GM19438 (cell line): ENCODE measurements around the gene MRPS10.

Source experiments
- ATAC-seq: cut with Tn5 transposase; IDR thresholded peaks from one replicate; pipeline ENCODE4 v1.9.1; 2021; ENCODE audit warnings: low read depth; ENCODE audit not compliant: unreplicated experiment

MRPS10 gene

DNA sequence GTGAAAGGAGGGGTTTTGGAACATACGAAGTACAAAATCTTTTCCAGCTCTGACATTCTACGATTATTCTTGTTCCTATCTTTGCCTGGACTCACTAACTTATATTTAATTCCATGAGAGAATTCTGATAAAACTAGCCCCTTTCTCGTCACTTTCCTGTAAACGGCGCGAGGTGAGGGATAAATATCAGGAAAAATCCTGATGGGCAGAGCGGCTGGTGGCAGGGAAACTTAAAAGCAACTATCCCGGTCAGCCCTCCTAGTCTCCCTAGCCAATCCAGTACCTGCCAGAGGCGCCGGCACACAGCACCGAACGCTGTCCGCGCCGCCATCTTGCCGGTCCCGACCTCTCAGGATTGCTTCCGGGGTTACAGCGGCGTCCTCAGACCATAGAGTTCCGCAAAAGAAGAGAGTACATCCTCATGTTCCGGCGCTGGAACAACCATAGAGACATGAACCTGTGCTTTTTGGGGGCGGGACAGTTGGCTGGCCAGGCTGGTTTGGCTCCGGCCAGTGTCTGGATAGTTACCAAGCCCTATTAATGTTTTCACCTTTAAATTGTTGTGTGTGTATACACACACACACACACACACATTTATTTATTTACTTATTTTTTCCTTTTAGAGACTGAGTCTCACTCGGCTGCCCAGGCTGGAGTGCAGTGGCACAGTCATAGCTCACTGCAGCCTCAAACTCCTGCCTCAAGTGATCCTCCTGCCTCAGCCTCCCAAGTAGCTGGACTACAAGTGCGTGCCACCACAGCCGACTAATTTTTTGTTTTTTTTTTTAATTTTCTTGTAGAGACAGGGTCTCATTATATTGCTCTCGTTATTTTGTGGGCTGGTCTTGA, at the start of gene MRPS10:
Gene MRPS10 (minus strand): TSS at position 343 of the 849 bp plus-strand sequence. CDS start 12 bp downstream, at position 331.
- ATAC-seq, result peak; percentile 94

GRCh38 chr6:42266538-42266937, 48.9 kb upstream of the MRPS10 start:
- no peak for ATAC-seq

GRCh38 chr6:42264852-42265390, 47.3 kb upstream of the MRPS10 start:
- no peak for ATAC-seq

- no peak for ATAC-seq
These were observed 46.6 kb upstream of the MRPS10 start for GRCh38 chr6:42264162-42264851.

DNA sequence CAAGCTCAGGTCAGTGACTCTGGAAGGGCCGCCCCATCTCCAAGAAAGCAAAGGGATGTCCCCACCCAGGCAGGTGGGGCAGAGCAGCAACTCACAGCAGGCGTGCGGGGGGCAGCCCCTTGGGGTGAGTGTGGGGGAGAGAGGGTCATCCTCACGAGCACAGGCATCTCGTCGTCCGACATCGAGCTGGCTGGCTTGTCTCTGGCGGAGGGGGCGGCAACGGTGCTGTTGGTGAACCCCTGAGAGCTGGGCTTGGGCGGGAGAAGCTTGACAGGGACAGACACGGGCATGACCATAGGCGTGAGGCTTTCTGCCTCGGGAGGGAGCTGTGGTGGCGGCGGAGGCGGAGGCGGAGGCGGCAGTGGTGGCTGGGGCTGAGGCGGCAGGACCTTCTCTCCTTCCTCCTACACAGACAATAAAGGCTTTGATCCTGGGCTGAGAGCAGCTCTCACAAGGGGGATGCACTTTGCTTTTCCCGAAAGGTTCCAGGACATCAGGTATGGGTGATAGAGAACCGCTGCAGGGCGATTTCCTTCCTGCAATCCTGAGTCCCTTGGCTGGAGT, 45.6 kb upstream of the MRPS10 start:
- no peak for ATAC-seq

- no peak for ATAC-seq
These were observed 43.3 kb upstream of the MRPS10 start for GRCh38 chr6:42260972-42261371.

- ATAC-seq, result no peak
These were observed 42.8 kb upstream of the MRPS10 start for GRCh38 chr6:42260396-42260888.

- ATAC-seq, result no peak
These were observed 42.3 kb upstream of the MRPS10 start for GRCh38 chr6:42259841-42260395.

DNA sequence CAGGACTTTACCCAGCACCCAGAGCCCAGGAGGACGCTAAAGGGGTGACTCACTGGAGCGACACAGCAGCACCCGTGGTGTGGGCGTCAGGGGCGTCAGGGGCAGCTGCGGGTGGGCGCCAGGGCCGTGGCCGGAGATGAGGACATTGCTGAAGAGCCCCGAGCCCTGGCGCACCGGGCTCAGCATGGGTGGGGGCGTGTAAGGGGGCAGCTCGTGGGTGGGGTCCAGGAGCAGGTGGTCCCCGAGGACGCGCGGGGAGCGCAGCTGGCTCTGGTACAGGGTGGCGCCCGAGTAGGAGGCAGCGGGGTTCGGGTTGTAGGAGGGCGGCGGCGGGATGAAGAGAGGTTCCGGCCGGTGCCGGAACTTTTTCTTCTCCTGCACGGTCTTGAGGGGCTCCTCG, 41.6 kb upstream of the MRPS10 start:
- ATAC-seq, result no peak

- no peak for ATAC-seq
These were observed 40.0 kb upstream of the MRPS10 start for GRCh38 chr6:42257614-42258013.

DNA sequence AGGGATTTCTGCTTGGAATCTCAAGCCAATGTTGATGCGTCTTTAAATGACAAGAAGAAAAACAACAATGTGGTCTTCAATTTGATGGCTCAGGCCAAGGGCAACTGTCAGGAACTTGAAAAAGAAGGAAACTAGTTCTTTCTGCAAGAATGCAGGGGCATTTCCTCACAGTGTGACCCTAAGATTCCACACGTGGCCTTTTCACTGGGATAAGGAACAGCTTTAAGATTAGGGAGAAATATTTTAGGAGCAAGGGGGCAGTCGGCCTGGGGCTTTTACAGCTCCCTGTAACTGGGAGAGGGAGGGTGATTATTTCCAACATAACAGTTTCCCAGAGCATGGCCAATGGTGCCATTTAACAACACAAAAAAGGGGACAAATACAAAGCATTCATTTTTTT, 39.4 kb upstream of the MRPS10 start:
- no peak for ATAC-seq

DNA sequence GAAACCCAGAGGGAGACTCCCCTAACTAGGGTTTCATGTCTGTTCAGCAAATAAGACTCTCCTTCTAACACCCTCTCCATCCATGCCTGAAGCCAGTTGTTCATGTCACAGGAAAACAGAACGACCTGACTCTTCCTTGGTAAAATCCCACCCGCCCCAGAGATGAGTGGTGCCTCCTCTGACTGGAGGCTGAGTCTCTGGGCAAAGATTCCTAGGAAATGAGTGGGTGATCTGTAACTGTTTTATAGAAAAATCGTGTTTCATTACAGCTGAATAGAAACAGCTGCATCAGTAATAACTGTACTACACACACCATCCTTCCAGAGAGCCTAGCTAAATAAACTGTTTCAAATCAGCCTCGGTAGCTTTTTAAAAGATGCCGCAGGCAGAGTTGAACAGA, 37.4 kb upstream of the MRPS10 start:
- ATAC-seq, result no peak

DNA sequence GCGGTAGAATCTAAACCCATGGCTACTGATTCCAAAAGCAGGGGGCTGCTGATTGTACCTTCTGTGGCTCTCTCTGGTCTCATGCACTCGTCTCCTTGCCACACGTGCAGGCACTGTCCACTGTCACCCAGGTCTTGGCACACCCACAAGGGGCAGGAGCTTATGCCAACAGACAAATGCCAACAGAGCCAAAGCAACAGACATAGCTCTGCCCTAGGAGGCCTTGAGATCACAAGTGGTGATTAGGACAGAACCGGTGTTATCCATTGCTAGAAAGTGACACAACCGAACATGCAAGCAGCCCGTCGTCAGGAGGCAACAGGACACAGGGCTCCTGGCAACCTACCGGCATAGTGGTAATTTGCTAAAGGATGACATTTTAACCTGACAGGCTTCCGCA, 36.8 kb upstream of the MRPS10 start:
- no peak for ATAC-seq

- ATAC-seq, result no peak
These were observed 34.4 kb upstream of the MRPS10 start for GRCh38 chr6:42251911-42252637.

GRCh38 chr6:42251500-42251899, 33.8 kb upstream of the MRPS10 start:
- ATAC-seq, result no peak

DNA sequence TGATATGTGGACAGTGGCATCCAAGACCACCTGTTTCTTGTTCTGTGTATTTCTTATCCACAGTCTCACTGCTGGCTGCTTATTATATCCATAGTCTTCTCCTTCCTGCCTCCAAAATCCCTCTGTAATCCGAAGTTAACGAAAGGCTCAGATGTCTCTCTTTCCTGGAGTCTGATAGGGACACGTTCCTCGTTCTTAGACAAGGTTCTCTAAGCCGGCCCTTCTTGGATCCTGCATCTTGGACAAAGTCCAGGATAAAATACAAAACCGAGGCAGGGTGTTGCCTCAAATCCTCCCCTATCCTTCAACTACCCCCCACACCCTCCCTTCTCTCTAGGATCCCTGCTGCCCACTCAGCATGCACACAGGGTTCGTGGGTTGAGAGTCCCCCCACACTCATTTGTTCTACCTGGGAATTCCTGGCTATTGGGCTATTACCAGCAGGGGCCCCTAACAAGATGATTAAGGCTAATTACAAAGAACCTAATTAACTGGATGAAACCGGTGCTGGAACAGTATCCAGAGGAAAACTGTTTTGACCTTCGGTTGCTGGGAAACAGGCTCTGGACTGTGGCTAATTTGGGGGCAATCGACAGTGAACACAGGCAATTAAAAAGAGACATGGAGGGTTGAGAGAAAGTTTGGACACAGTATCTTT, 32.7 kb upstream of the MRPS10 start:
- ATAC-seq, result no peak

DNA sequence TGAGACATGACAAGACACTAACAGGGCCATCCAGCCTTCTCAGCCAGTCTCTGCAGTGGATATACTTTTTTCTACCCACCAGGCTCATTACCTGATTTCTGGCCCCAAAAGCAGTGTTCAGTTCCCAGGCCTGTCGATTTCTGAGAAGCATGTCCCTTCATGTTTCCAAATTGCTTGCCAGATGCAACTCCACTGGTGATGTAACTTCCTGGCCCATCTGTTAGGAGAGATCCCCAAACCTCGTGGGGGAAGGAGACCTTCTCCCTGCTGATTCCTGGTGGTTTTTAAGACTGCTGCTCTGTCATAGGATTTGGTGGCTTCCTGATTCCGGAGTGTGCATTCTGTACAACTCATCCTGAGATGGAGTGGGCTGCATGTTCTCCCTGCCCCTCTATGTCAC, 31.6 kb upstream of the MRPS10 start:
- ATAC-seq, result no peak

DNA sequence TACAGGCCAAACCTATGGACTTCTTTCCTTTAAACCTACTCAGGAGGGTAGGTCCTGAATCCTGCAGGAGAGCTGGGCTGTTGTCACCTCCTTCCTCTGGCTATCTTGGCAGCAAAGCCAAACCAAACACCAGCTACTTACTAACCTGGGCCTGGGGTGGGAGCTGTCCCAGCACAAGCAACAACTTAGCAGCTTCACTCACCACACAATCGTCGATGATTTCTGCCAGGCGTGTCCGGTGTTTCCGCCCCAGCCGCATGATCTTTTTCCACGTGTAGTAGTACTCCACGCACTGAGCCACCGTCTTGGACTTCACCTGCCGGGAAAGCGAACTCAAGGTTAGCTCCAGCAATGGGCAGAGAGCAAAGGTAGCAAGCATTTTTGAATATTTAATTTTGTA, 25.4 kb upstream of the MRPS10 start:
- ATAC-seq, result no peak

GRCh38 chr6:42241915-42242314, 24.3 kb upstream of the MRPS10 start:
- ATAC-seq, result no peak
